Activated CD8-positive, alpha-beta memory T cell treated with anti-CD3 and anti-CD28 coated beads, Interleukin-2, amount 50 U/mL, for 24 hours (primary cell): Measurements from ENCODE around the gene CXCL16.
"Not testable (repeated sequence)": the region's sequence is repeated elsewhere in the genome, so short reads cannot be mapped to it uniquely, and the experiment has no call there.

Experiments
- DNase-seq: peaks from one replicate; pipeline ENCODE4 v3.0.0-alpha.2; 2020; ENCODE audit errors: extremely low read depth

CXCL16 gene

DNA sequence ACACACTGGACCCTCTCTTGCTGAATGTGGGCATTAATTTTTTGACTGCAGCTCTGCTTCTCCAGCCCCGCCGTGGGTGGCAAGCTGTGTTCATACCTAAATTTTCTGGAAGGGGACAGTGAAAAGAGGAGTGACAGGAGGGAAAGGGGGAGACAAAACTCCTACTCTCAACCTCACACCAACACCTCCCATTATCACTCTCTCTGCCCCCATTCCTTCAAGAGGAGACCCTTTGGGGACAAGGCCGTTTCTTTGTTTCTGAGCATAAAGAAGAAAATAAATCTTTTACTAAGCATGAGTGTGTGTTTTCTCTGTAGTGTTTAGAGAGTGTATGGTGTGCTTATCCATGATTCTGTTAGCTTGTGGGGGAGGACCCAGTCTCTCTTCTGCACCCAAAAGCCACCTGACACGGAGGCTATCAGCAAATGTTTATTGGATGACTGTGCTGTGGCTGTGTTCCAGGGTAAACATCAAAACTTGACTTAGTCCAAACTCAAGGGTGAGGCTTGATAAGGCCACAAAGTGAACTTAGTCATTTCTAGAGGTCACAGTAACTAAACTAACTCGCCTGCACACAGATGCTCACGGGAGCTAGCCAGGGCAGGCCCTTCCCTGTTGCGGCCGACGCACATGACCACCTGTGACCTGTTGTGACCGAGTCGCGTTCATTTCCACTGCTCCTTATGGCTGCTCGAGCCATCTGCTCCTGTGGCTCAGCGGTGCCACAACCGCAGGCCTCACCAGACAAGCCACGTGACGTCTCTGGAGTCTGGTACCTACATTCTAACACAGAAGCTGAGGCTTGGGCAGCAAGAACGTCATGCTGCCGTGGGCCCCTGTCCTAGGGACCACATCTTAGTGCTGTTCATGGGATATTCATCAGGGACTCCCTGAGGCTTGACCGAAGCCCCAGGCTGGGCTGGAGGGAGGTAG is 18.3 kb downstream of the CXCL16 start:
- no peak for DNase-seq

DNA sequence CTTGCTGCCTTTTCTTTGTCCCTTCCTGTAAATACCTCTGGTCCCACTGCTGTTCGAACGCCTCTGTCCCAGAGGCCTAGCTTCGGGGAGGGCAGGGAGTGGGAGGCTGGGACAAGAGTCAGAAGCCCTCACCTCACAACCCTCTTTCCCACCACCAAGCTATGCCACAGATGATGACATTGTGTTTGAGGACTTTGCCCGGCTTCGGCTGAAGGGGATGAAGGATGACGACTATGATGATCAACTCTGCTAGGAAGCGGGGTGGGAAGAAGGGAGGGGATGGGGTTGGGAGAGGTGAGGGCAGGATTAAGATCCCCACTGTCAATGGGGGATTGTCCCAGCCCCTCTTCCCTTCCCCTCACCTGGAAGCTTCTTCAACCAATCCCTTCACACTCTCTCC is 18.9 kb downstream of the CXCL16 start:
- no peak for DNase-seq

DNA sequence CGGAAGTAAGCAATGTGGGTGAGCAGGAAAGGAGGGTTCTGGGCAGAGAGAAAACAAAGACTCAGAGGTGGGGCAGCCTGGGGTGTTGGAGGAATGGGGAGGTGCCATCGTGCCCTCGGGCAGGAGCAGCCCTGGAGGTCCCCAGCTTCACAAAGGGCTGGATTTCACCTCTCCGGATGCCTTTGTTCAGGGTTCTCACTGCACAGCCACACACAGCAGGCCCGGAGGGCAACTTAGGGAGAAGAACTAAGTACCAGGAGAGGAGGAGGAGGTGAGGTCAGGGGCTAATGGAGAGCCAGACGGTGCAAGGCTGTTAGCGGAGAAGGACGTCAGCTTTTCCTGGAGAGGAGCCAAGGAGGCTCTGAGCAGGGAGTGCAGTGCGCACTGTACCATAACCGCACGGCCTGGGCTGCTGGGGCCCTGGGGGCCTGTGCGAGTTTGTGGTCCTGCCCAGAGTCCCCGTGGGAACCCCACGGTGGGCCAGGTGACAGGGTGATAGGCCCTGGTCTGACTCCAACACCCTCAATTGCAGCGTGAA is 20.0 kb downstream of the CXCL16 start:
- no peak for DNase-seq

DNA sequence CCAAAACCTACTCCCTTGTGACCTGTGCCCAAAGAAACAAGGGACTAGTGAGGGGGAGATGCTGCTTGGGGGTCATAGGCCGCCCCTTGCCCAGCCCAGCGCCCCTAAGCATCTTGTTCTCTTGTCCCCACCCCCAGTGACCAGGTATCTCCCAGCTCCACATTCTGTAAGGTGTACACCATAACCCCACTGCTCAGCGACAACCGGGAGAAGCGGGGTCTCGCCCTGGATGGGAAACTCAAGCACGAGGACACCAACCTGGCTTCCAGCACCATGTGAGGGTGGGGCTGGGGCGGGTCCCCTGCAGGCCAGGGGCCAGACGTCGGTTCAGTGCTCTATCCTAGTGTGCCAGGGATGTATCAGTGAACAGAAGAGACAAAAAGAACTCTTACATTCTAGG is 20.6 kb downstream of the CXCL16 start:
- no peak for DNase-seq

DNA sequence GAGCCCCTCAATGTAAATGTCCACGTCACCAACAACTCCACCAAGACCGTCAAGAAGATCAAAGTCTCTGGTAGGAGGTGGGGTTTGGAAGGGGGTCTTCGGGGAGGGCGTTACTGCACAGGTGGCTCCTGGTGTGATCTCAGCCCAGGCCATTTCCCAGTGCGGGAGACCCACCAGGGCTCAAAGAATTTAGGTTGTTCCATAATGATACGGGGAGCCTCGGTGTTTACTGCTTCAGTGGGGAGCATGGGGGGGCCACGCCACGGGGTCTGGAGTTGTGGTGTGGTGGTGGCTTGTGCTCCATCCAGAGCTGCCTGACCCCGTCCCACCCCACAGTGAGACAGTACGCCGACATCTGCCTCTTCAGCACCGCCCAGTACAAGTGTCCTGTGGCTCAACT is 21.5 kb downstream of the CXCL16 start:
- no peak for DNase-seq

DNA sequence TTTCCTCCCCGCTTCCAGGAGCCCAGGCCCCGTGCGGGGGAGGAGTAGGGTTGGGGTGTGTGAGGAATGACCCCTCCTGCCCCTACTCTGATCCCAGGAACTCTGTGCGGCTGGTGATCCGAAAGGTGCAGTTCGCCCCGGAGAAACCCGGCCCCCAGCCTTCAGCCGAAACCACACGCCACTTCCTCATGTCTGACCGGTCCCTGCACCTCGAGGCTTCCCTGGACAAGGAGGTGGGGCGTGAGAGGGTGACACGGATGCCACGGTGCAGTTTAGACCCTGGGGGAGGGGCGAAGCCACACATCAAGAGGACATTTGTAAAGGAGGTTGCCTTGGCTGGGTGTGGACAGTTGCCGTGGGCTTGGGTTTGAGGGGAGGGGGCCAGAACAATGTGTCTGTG is 21.9 kb downstream of the CXCL16 start:
- DNase-seq: no peak

DNA sequence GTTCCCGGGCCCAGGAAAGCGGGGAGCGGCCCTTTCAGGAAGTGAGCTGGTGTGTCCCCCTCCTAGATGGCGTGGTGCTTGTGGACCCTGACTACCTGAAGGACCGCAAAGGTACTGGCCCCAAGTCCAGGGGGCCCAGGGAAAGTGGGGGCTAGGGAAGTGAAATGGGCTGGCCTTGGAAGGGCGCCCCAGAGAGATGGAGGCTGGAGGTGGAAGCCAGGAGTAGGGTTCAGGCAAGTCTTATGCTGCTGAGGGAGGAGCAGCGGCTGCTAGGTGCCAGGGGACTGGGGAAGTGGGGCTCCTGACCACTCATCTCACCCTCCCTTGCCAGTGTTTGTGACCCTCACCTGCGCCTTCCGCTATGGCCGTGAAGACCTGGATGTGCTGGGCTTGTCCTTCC is 23.6 kb downstream of the CXCL16 start:
- DNase-seq: no peak

DNA sequence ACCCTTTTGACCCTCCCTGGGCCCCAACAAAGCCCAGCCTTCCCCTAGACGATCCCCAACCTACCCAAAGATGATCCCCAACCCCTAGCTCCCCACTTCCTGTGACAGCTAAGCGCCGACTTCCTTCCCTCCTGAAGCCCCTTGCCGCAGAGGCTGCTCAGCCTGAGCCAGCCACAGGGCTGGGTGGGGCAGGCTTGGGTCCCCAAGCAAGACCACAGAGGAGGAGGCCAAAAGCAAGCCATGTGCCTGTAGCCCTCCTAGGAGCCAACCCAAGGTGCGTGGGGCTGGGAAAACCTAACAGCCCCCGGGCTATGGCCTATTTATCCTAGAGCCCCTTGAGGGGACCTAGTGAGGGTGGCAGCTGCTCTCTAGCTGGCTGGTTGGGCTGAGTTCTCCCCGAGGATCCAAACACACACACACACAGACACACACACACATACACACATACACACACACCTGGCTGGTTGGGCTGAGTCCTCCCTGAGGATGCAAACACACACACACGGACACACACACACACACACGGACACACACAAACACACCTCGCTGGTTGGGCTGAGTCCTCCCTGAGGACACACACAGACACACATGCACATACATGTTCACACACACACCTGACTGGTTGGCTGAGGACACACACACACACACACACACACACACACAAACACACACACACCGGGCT is 24.5 kb downstream of the CXCL16 start:
- no peak for DNase-seq

DNA sequence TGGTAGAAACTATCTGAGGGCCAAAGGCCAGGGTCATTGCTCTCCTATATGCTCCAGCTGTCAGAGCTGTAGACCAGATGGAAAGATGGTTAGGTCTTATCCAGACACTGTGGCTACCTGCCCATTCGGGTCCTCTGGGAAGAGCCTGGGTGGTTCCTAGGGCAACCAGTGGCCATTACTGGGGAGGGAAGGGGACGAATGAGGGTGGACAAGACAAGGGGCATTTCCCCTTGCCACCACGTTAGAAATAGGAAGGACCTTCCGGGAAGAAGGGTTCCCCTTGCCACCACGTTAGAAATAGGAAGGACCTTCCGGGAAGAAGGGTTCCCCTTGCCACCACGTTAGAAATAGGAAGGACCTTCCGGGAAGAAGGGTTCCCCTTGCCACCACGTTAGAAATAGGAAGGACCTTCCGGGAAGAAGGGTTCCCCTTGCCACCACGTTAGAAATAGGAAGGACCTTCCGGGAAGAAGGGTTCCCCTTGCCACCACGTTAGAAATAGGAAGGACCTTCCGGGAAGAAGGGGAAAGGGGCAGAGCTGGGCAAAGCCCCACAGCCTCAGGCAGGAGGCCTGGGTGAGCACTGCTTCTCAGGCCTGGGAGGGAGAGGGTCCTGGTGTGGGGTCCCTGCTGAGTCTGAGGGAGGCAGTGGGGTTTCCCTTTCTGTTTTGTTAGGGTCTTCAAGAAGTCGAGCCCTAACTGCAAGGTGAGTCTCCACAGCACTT is 25.2 kb downstream of the CXCL16 start:
- DNase-seq: not testable (repeated sequence)

DNA sequence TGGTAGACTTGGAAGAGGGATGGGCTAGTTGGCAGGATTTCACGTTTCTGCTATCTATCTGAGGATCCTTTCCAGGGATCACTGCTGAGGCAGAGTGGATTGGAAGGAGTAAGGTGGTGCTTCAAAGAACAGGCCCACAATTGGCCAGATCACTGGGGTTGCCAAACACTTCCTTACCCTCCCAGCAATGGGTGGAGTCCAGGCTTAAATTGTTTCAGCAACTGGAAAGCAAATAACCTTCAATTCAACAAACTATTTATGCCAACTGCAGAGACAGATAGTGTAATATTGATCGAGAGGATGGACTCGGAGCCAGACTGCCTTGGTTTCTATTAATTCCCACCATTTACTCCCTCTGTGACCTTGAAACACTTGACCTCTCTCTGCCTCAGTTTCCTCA is 27.2 kb downstream of the CXCL16 start:
- no peak for DNase-seq

DNA sequence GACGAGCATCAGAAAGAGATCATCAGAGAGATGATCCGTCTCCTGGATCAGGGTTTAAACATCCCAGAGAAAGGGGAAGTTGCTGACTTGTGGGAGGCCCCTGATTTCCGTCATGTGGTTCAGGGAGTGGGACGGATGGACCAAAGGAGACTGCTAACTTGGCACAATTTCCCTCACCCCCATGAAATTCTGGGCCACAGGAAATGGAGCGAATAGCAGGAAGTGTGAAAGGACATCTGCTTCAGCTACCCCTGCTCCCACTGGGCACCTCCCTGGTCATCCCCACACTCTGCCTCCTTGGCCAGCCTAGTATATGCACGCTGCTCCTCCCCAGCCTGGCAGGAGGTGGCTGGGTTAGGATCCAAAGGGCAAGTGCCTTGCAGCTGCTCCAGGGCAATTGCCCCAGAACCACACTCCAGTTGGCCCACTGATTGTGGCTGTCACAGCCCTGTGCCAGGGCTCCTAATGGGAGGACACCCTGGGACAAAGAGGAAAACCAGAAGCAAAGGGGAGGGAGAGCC is 28.0 kb downstream of the CXCL16 start:
- DNase-seq: no peak

DNA sequence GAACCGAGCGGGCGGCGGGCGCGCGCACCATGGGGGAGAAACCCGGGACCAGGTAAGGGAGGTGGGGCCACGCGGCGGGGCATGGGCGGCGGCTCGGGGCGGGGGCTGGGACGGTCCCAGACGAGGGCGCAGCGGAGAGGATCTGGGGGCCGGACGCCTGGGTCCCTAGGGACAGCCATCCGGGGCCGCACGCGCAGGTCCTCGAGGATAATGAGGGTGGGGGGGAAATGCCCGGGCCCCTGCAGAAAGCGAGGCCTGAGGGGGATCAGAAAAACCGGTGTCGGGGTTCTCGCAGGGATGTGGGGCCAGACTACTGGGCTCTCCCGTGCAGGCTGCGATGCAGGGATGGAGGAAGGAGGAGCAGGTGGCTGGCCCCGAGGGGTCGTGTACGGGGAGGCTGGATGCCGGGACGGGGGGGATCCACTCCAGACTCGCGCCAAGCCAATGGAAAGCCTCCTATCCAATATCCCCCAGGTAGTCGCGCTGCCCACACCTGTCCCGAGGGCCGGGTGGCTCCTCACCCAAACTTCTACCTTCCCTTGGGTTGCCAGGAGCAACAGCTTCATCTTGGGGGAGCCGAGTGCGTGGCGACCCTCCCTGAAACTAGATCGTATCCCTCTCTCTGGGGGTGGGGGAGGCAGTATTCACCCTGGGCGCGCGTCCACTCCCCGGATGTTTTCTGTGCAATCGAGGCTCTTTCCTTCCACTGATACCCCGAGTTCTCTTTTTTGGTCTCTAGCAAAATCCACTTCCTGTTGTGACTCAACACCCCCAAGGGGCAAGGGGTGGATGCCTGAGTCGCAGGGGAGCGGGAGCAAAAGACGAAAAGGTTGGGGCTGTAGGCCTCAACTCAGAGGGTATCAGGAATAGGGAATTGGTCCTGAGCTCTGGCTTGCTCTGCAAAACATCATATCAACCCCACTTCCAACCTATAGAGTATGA is 28.8 kb downstream of the CXCL16 start:
- no peak for DNase-seq

DNA sequence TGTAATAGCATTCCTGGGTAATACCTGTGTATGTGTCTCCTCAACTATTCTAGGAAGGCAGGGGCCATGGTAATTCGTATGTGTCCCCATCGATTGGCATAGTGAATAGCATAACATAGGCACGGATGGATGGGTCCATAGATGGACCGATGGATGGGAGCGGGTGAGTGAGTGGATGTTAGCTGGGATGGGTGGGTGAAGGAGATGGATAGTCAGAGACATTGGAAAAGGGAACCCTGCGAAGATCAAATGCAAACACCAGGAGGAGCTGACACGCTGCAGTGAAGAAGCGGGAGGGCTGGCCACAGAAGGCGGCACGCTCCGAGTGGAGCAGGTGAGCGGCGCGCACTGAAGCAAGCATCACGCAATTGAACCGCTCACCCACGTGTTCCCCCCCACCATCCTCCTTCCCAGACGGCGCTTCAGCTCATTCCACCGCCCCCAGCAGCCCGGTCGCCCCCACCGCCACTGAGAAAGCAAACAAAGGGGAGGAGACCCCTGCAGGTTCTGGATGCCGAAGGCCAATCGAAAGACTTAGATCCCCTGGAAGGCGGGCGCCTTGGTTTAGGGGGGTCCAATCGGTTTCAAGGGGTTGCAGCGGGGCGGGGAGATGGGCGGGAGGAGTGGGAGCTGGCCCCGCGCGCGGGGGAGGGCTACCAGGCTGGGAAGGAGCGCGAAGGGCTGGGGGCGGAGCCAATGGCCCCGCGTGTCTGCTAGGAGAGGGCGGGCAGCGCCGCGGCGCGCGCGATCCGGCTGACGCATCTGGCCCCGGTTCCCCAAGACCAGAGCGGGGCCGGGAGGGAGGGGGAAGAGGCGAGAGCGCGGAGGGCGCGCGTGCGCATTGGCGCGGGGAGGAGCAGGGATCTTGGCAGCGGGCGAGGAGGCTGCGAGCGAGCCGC is 29.7 kb downstream of the CXCL16 start, which contains the start of gene ARRB2:
Gene ARRB2 (plus strand): TSS at position 839 of the 899 bp plus-strand sequence. CDS start 90 bp downstream, outside the sequence.
- DNase-seq: peak; percentile 92

DNA sequence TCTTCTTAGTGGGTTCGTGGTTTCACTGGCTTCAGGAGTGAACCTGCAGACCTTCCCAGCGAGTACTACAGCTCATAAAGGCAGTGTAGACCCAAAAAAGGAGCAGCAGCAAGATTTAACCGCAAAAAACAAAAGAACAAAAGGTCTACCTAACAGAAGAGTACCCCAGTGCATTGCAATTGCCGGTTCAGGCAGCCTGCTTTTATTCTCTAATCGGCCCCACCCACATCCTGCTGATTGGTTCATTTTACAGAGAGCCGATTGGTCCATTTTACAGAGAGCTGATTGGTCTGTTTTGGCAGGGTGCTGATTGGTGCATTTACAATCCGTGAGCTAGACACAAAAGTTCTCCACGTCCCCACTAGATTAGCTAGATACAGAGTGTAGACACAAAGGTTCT is 31.3 kb downstream of the CXCL16 start:
- DNase-seq: peak; percentile 29

DNA sequence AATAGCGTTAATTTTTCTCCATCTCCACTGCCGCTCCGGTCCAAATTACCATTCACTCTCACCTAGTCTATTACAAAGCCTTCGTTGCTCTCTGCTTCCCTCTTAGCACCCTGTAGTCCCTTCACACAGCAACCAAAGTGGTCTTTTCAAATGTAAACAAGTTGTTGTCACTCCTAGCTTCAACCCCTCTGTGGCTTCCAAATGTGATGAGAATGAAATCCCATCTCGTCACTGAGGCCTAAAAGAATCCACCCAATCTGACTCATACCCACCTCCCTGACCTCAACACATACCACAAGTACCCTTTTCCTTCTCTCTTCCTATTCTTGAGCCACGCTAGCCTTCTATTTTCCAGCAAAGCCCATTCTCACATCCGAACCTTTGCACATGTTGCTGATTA is 33.6 kb downstream of the CXCL16 start:
- DNase-seq: no peak

DNA sequence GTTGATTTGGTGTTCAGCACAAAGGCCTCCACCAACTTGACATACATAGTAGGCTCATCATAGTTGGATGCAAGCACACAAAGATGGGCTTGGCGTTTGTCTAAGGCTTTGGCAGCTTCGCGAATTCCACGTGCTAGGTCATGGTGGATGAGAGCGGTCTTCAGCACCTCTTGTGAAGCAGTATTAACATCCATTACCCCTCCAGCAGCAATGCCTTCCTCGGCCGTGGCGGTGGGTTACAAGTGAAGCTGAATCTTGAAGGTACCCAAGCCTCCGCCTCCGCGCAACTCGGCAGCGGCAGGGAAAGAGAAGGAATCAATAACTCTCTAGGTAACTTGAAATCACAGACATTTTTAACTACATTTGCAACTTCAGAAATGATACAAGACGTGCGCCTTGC is 34.7 kb downstream of the CXCL16 start:
- DNase-seq: no peak

DNA sequence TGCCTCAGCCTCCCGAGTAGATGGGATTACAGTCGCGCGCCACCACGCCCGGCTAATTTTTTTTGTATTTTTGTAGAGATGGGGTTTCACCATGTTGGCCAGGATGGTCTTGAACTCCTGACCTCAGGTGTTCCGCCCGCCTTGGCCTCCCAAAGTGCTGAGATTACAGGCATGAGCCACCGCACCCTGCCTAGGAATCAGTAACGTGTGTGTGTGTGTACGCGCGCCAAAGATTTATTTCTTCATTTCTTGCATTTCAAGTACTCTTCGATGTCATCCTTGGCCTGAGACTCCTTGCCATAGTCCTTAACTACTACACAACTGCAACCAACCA is 35.2 kb downstream of the CXCL16 start:
- not testable (repeated sequence) for DNase-seq

DNA sequence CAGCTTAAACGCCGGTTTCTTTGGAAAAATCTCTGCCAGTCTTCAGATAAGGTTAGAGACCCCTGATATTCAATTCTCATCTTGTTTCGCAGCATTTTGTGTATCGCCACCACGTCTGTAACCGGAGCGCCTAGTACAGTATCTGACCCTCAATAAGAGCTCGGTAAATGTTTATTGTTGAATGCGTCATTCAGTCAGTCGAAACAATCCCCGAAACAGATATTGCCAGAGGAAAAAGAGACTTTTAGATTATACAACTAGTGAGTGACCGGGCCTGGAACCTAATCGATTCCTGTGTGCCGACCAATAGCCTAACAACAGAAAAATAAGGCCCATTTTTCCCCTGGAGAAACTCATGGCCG is 36.4 kb downstream of the CXCL16 start:
- no peak for DNase-seq

DNA sequence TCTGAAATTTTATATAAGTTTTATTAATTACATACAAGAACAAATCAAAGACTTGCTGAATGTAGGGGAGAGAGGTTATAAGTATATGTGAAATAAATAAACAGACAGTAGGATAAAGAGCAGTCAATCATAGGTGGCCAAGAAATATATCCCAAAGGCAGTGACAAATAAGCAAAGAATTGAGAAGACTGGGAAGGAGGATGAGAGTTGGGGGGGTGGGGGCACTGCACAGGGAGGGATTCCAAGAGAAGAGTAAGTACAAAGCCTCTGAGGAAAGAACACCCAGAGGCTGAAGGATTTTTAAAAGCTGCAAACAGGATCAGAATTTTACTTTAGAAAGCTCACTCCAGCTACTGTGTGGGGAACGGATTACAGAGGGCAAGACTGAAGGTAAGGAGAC is 38.6 kb downstream of the CXCL16 start:
- DNase-seq: no peak
